Fibroblast of skin of back (primary cell): ENCODE results near the gene ACTL7B.
"Not testable (repeated sequence)": the region's sequence is repeated elsewhere in the genome, so short reads cannot be mapped to it uniquely, and the experiment has no call there.

Experiments
- DNase-seq: peaks from one replicate; pipeline ENCODE4 v3.0.0-alpha.2; 2013

The ACTL7B gene

GRCh38 chr9:108844391-108844790, 11.4 kb downstream of the ACTL7B start:
- DNase-seq, result no peak

- no peak for DNase-seq
These were observed 13.0 kb downstream of the ACTL7B start for GRCh38 chr9:108842610-108843295.

GRCh38 chr9:108839561-108839960, 16.2 kb downstream of the ACTL7B start:
- DNase-seq, result not testable (repeated sequence)

- DNase-seq, result peak; percentile 80
These were observed 17.8 kb downstream of the ACTL7B start for GRCh38 chr9:108838017-108838416.

GRCh38 chr9:108837530-108837929, 18.3 kb downstream of the ACTL7B start:
- peak; percentile 20 for DNase-seq

GRCh38 chr9:108836781-108837180, 19.0 kb downstream of the ACTL7B start:
- peak; percentile 30 for DNase-seq

- DNase-seq, result no peak
These were observed 19.5 kb downstream of the ACTL7B start for GRCh38 chr9:108836319-108836718.

GRCh38 chr9:108835831-108836230, 20.0 kb downstream of the ACTL7B start:
- peak; percentile 43 for DNase-seq

GRCh38 chr9:108834959-108835665, 20.7 kb downstream of the ACTL7B start:
- peak; percentile 49 for DNase-seq

GRCh38 chr9:108832179-108832500, 23.6 kb downstream of the ACTL7B start:
- DNase-seq, result no peak

- peak; percentile 64 for DNase-seq
These were observed 24.1 kb downstream of the ACTL7B start for GRCh38 chr9:108831496-108832178.

- peak; percentile 35 for DNase-seq
These were observed 25.5 kb downstream of the ACTL7B start for GRCh38 chr9:108830272-108830671.

- DNase-seq, result no peak
These were observed 32.0 kb downstream of the ACTL7B start for GRCh38 chr9:108823829-108824228.

- DNase-seq, result no peak
These were observed 39.7 kb downstream of the ACTL7B start for GRCh38 chr9:108816037-108816436.

GRCh38 chr9:108815156-108815555, 40.6 kb downstream of the ACTL7B start:
- no peak for DNase-seq

GRCh38 chr9:108813951-108814601, 41.7 kb downstream of the ACTL7B start:
- DNase-seq, result peak; percentile 70

- DNase-seq, result no peak
These were observed 43.3 kb downstream of the ACTL7B start for GRCh38 chr9:108812396-108813025.

GRCh38 chr9:108811944-108812343, 43.8 kb downstream of the ACTL7B start:
- no peak for DNase-seq

- no peak for DNase-seq
These were observed 46.5 kb downstream of the ACTL7B start for GRCh38 chr9:108809269-108809668.
